ENCODE measurements around the gene B4GAT1.
"Not testable (repeated sequence)": the region's sequence is repeated elsewhere in the genome, so short reads cannot be mapped to it uniquely, and the experiment has no call there.

GRCh38 chr11:66350560-66351235 is 3.3 kb upstream of the B4GAT1 start:
- TF ChIP-seq CTCF (conservative IDR thresholded peaks at IDR 0.05; ENCODE audit: low read depth, low read length); EZH2 (IDR thresholded peaks at IDR 0.05; ENCODE audit: low read length, unreplicated experiment): not testable (repeated sequence)
